ENCODE measurements around the gene GMDS.

DNA sequence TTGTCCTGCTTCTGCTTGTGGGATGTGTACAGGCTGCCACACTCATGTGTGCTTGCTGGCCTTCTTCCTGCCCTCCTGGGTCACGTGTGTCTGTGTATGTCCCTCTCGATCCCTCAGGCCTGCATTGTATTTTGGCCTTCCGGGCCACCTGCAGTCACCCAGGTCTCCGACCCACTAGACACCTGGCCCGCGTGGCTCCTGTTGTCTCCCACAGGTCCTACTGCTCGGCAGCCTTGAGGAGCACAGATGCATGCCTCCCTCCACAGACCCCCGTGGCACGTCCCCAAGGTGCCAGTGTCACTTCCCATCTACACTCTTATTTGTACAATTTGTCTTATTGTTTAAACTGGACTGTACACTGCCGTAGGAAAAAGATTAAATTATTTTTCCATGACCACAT is 592.6 kb downstream of the GMDS start:
- TF ChIP-seq, protein P1, sequence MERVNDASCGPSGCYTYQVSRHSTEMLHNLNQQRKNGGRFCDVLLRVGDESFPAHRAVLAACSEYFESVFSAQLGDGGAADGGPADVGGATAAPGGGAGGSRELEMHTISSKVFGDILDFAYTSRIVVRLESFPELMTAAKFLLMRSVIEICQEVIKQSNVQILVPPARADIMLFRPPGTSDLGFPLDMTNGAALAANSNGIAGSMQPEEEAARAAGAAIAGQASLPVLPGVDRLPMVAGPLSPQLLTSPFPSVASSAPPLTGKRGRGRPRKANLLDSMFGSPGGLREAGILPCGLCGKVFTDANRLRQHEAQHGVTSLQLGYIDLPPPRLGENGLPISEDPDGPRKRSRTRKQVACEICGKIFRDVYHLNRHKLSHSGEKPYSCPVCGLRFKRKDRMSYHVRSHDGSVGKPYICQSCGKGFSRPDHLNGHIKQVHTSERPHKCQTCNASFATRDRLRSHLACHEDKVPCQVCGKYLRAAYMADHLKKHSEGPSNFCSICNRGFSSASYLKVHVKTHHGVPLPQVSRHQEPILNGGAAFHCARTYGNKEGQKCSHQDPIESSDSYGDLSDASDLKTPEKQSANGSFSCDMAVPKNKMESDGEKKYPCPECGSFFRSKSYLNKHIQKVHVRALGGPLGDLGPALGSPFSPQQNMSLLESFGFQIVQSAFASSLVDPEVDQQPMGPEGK (CRISPR knock-in tag; IDR thresholded peaks at IDR 0.05; ENCODE audit: borderline replicate concordance): no peak
- TF ChIP-seq OSR1 (CRISPR knock-in tag; IDR thresholded peaks at IDR 0.05): no peak
- no peak for TF ChIP-seq ESRRG (CRISPR knock-in tag; IDR thresholded peaks at IDR 0.05)
- TF ChIP-seq RARB (CRISPR knock-in tag; IDR thresholded peaks at IDR 0.05): no peak
- no peak for TF ChIP-seq ZFP30 (CRISPR knock-in tag; IDR thresholded peaks at IDR 0.05)
- no peak for TF ChIP-seq PPARA (CRISPR knock-in tag; IDR thresholded peaks at IDR 0.05; ENCODE audit: borderline replicate concordance)
- TF ChIP-seq, protein P2, sequence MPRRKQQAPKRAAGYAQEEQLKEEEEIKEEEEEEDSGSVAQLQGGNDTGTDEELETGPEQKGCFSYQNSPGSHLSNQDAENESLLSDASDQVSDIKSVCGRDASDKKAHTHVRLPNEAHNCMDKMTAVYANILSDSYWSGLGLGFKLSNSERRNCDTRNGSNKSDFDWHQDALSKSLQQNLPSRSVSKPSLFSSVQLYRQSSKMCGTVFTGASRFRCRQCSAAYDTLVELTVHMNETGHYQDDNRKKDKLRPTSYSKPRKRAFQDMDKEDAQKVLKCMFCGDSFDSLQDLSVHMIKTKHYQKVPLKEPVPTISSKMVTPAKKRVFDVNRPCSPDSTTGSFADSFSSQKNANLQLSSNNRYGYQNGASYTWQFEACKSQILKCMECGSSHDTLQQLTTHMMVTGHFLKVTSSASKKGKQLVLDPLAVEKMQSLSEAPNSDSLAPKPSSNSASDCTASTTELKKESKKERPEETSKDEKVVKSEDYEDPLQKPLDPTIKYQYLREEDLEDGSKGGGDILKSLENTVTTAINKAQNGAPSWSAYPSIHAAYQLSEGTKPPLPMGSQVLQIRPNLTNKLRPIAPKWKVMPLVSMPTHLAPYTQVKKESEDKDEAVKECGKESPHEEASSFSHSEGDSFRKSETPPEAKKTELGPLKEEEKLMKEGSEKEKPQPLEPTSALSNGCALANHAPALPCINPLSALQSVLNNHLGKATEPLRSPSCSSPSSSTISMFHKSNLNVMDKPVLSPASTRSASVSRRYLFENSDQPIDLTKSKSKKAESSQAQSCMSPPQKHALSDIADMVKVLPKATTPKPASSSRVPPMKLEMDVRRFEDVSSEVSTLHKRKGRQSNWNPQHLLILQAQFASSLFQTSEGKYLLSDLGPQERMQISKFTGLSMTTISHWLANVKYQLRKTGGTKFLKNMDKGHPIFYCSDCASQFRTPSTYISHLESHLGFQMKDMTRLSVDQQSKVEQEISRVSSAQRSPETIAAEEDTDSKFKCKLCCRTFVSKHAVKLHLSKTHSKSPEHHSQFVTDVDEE (CRISPR knock-in tag; IDR thresholded peaks at IDR 0.05): no peak
- TF ChIP-seq ZNF565 (CRISPR knock-in tag; conservative IDR thresholded peaks at IDR 0.05; ENCODE audit: low read depth): no peak
- no peak for TF ChIP-seq GLIS3 (CRISPR knock-in tag; IDR thresholded peaks at IDR 0.05)
- TF ChIP-seq, protein P3, sequence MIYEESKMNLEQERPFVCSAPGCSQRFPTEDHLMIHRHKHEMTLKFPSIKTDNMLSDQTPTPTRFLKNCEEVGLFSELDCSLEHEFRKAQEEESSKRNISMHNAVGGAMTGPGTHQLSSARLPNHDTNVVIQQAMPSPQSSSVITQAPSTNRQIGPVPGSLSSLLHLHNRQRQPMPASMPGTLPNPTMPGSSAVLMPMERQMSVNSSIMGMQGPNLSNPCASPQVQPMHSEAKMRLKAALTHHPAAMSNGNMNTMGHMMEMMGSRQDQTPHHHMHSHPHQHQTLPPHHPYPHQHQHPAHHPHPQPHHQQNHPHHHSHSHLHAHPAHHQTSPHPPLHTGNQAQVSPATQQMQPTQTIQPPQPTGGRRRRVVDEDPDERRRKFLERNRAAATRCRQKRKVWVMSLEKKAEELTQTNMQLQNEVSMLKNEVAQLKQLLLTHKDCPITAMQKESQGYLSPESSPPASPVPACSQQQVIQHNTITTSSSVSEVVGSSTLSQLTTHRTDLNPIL (CRISPR knock-in tag; IDR thresholded peaks at IDR 0.05; ENCODE audit: low read depth): no peak
- TF ChIP-seq SNAI2 (CRISPR knock-in tag; IDR thresholded peaks at IDR 0.05): no peak
- TF ChIP-seq ZNF8 (CRISPR knock-in tag; IDR thresholded peaks at IDR 0.05): no peak
- TF ChIP-seq TOX (CRISPR knock-in tag; IDR thresholded peaks at IDR 0.05; ENCODE audit: borderline replicate concordance): no peak
- no peak for TF ChIP-seq CSDC2 (CRISPR knock-in tag; IDR thresholded peaks at IDR 0.05)

All from SK-N-SH treated with all-trans-retinoic acid at 6 μM for 48 hours (cell line).